Right renal cortex interstitium (tissue), 3 donors: Measurements from ENCODE around the gene VDAC1. TPM values are rescaled to one million over a fixed set of nuclear protein-coding genes. Genes with fewer than 3 reads are reported as not detected.
"Not testable (repeated sequence)": the region's sequence is repeated elsewhere in the genome, so short reads cannot be mapped to it uniquely, and the experiment has no call there.

Source experiments
- DNase-seq, 3 donors: peaks; one replicate each; pipeline ENCODE4 v3.0.0-alpha.2; 2013; ENCODE audit warnings: low read depth in 3 of 3, low spot score in 2 of 3
- polyA plus RNA-seq, 3 donors: library from polyadenylated mRNA; unstranded; fragments of 120-200 nt; gene quantifications; one replicate each; pipeline ENCODE4 v1.2.1, GENCODE V29; 2013; ENCODE audit not compliant: insufficient read length in 3 of 3

Gene VDAC1
- polyA plus RNA-seq, 3 donors = 199 to 205 (median 203) TPM

DNA sequence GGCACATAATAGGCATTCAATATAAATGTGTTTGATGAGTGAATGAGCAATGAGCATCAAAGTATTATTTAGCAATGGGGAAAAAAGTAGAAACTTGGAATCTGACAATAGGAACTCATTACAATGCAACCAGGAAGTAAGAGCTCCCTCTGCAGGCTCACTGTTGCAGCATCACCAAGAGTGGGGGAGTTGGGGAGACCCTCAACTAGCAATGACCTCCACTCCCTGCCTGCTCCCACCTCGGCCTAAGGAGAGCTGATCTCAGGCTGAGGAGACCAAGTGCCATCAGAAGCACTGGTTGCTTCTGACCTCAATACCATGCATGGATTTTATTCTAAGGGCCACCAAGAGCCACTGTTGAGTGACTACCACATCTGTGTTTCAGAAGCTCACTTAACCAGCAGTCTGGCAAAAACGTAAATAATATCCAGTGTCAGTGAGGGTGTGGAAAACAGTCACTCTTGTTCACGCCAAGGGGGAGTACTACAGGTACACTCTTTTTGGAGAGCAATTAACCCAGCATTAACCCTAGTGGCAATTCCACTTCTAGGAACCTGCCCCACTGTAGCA, 8.0 kb downstream of the VDAC1 start:
- DNase-seq = no peak

DNA sequence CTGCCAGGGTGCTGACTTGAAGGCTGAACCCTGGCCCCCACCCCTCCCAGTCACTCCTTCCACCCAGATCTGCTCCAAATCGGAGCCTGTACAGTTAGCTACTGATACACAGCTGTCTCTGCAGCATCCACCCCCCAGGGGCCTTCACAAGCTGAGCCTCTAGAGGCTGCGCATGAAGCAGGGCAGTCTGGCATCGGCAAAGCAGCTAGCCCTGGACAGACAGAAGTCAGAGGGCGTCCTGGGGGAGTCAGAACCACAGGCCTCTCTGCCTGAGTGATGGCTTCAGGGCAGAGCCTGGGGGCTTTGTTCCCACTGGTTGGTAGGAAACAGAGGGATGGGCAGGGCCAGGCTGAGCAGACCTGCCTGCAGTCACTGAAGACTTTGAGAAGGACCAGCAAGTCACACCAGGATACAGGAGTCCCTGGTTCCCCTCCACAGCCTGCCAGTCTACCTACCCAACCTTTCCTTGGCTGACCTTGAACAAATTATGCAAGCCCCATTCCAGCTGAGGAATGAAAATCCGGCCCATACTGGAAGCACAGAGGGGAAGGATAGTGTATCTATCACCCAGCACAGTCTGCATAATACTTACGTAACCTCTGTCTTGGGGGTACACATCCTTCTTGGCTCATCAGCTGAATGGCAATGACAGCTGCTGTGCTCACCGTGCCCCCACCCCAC, 8.8 kb downstream of the VDAC1 start:
- no peak for DNase-seq

DNA sequence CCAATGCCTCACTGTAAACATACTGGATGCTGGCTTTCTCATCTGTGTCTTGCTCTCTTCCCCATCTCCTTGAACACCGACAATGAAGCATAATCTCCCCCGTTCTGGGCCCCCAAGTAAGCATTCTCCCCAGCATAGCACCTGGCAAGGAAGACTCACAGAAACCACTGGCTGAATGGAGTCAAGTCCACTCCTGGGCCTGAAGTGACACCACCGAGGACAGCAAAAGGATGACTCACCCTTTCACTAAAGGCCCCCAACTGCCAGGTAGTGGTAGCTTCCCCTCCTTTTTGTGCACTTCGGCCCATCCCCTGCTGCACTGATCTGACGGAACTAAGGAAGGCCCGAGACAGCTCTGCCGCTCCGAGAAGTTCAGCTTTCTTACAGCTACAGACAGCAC, 9.4 kb downstream of the VDAC1 start:
- DNase-seq = no peak

DNA sequence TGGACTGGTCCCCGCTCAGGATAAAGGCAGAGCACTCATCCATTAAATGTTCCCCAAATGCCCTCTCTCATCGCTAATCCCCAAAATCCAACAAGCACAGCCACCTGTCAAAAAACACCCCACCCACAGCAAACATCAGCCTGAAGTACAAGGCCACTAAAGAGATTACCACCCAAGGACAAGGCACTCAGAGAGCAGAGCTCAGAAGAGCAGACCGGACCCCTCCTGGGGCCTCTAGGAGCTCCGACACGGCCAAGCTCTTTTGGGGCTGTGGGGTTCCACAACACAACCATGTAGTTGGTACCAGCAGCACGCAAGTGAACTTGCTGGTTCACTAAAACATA, 9.8 kb downstream of the VDAC1 start:
- DNase-seq = no peak

GRCh38 chr5:133994297-133994989, 10.3 kb downstream of the VDAC1 start:
- DNase-seq = no peak

DNA sequence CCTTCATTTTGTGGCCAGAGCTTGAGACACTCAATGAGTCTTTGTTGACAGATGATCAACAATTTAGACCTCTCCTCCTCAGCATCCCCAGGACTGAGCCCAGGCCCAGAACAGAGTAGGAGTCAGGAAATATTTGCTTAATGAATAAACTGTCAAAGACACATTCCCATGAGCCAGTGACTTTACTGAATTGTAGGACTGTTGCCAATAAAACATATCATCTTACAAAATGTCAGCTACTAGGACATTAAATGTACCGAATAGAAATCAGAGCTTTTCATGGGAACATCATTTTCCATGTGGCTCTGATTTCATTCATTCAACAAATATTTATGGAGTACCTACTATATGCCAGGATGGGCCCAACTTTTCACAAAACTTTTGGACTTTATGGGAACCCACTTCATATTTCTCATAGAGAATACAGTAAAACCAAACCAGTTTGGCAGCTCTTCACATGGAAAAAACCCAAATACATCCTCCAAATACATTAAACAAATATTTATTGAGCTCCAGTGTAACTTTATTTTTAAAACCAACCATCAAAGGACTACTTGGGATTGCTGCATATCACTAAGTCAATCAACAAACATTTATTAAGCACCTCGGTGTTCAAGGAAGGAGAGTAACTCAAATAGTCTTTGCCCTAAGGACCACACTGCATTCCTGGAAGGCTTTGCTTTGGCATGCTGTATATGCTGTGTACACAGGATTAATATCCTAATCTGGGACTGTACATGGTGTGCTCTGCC, 11.4 kb downstream of the VDAC1 start:
- no peak for DNase-seq

DNA sequence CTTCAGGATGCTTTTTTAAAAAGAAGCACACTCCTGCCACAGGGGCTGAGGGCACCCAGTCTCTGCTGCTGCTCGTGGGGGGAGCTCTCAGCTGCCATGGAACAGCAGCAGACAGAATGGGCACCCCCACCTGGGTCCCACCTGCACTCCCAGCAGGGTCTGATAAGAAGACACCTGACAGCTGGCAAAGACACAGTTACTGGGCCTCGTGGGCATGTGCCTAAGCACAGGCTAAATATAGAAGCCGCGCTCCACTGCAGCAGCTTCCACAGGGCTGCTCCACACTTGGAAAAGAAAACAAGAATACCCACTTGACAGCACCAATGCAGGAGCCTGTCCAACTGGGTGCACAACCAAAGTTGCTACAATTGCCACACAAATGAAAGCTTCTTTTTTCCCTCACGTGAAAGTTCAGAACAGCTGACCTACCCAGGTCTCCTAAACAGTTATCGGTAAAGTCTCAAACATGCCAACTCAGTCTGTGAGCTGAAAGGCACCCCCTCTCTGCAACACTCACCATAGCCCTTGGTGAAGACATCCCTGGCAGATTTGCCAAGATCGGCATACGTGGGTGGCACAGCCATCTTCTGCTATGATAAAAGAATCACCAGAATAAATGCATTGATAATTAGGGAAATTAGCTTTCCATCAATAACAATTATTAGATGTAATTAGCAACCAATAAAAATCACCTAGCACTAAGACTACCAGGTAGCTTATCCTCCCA, 12.2 kb downstream of the VDAC1 start:
- no peak for DNase-seq

GRCh38 chr5:133991171-133991910, 13.4 kb downstream of the VDAC1 start:
- no peak for DNase-seq

DNA sequence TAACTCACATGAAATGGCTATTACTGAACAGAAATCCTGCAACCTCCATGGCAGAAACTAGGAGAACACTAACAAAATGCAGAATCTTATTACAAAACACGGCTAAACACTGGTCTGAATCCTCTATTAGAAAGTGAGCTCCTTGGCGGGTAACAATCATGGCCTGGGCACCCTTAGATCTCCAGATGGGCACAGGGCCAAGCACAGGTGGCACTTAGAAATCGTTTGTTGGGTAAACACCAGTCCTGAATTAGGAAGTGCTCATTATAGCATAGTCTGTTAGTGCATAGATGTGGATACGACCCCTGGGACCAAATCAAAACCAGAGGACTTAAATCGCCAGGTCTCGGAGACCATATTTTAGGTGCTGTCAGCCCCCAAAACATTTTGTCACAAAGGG, 14.4 kb downstream of the VDAC1 start:
- no peak for DNase-seq

GRCh38 chr5:133985540-133986180, 19.1 kb downstream of the VDAC1 start:
- DNase-seq = no peak

DNA sequence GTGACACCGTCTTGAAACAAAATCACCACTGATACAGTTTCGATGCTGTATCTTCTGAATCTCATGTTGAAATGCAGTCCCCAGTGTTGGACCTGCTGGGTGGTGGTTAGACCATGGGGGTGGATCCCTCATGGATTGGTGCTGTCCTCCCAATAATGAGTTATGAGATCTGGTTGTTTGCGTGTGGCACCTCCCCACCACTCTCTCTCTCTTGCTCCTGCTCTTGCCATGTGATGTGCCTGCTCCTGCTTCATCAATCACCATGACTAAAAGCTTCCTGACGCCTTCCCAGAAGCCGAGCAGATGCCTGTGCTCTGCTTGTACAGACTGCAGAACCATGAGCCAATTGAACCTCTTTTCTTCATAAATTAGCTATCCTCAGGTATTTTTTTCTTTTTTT, 21.1 kb downstream of the VDAC1 start:
- no peak for DNase-seq

DNA sequence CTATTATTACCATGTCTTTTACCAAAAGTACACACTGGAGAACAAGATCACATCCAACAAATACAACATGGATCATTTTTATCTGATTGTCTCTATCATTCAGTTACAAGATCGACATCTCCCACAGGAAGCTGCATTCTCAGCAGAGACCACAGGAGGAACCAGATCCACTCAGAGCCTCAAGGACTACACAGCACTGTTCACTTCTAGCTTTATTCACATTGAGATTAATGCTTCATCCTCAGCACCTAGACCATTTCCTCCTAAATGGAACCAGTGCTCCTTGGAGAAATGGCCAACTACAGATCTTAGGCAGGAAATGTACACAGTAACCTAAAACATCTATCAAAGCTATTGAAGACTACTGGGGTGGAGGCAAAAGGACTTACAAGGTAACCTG, 23.1 kb downstream of the VDAC1 start:
- no peak for DNase-seq

- no peak for DNase-seq
These were observed 24.1 kb downstream of the VDAC1 start for GRCh38 chr5:133980652-133981051.

- no peak for DNase-seq
These were observed 25.8 kb downstream of the VDAC1 start for GRCh38 chr5:133978943-133979342.

DNA sequence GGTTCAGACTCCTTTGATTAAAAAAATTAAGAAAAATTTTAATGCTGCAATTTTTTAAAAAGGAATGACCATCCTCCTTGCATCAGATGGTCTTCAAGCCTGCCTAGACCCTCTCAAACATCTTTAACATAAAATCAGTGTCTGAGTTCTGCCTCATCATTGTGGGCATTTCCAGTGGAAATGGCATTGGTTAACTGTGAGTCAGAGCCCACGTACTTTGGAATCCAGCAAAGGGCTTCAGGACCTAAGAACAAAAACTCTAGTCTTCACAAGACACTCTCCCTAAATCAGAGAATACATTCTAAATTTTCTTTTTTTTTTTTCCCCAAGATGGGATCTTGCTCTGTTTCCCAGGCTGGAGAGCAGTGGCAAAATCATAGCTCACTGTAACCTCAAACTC, 26.9 kb downstream of the VDAC1 start:
- DNase-seq = no peak

DNA sequence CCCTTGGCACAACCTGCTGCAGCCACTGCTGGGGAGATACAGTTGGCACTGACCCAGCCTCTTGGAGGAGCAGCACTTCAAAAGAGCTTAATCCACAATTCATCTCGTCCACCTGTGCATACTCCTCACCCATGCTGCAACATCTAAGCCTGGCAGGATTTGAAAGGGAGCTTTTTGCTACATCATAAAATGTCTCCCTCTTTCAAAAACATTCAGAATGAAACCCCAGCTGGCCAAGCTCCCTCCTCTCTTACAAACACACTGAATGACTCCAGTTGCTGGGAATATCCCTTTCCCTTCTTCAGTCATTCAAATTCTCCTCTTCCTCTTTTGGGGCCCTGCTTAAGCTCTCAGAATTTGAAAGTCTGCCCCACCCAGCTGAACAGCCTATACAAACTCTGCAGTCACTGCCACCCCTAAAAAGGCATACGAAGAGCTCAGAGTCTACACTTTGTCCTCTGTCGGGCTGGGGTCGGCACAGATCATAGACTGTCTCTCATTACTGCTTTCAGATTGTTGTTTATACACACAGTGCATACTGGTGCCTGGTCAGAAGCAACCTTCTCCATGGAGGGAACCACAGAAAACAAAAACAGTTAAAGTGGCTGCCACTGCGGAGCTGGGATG, 27.5 kb downstream of the VDAC1 start:
- DNase-seq = no peak

DNA sequence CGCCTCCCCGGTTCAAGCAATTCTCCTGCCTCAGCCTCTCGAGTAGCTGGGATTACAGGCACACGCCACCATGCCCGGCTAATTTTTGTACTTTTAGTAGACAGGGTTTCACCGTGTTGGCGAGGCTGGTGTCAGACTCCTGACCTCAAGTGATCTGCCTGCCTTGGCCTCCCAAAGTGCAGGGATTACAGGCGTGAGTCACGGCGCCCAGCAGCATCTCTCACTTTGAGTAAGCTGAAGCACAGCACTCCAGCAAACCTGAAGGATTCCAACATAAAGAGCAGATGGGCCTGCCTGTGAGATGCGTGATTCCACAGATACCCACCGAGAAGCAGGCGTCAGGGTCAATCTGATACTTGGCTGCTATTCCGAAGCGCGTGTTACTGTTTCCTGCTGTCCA, 29.2 kb downstream of the VDAC1 start:
- not testable (repeated sequence) for DNase-seq

DNA sequence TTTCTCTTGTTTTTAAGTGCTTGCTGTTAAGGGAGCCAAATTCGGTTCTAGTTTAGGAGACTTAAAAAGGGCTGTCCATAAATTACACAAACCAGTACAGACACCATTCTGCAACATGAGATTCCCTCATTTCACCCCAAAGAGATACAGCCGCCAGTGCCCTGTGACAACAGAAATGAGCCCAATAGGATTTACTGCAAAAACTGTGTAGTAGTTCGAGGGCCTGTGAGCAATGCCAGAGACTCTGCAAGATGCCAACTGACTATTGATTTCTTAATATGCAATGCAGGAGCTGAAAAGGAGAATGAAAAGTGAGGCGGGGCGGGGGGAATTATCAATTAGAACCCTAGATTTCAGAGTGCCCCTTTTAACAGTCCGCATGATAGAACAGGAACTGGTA, 30.6 kb downstream of the VDAC1 start:
- DNase-seq = no peak

DNA sequence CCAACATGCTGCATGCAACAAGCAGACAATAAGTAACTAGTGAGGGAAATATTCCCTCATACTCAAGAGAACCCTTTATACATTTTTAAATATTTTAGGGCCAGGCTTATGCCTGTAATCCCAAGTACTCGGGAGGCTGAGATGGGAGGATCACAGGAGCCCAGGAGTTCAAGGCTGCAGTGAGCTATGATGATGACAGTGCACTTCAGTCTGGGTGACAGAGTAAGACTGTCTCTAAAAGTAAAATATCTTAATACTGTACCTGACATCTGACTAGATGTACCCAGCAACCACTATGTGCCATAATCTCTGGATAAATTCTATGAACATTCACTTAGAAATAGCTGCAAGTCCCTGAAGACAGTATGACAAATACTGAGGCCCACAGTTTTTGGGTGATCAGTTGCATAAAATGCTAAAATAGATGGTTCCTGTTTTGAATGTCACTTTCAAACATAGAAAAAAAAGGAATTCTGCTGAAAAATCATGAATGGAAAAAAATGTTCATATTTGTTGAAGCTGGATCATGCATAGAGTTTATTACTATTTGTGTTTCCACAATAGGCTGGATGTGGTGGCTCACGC, 34.4 kb downstream of the VDAC1 start:
- DNase-seq = no peak
